ENCODE data around the gene PLEKHG5. TPM values are rescaled to one million over a fixed set of nuclear protein-coding genes. Genes with fewer than 3 reads are reported as not detected.

Gene PLEKHG5
- total RNA-seq: 10 to 100 TPM in 2 of 4 donors, 1 to 10 TPM in 2; 2.6 to 23.7 (median 8.2) TPM

- intact Hi-C loops (cut with DNase I; ENCODE audit: low total_unique reads): loop anchor here (10.0 kb wide), 1 partner anchor 153 kb away; no protein-coding TSS in a partner anchor
- TF ChIP-seq, protein P1, sequence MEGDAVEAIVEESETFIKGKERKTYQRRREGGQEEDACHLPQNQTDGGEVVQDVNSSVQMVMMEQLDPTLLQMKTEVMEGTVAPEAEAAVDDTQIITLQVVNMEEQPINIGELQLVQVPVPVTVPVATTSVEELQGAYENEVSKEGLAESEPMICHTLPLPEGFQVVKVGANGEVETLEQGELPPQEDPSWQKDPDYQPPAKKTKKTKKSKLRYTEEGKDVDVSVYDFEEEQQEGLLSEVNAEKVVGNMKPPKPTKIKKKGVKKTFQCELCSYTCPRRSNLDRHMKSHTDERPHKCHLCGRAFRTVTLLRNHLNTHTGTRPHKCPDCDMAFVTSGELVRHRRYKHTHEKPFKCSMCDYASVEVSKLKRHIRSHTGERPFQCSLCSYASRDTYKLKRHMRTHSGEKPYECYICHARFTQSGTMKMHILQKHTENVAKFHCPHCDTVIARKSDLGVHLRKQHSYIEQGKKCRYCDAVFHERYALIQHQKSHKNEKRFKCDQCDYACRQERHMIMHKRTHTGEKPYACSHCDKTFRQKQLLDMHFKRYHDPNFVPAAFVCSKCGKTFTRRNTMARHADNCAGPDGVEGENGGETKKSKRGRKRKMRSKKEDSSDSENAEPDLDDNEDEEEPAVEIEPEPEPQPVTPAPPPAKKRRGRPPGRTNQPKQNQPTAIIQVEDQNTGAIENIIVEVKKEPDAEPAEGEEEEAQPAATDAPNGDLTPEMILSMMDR (IDR thresholded peaks at IDR 0.05): no peak
- no peak for TF ChIP-seq POLR2A (IDR thresholded peaks at IDR 0.05)
- DNase-seq: no peak
- Histone ChIP-seq H3K27me3 (no peaks in the 10 kb centered on the region), H3K36me3 (no peaks in the 10 kb centered on the region), H3K4me3 (peak within 1 kb of the TSS; percentile 46 to 53), H3K27ac (peak within 1 kb of the TSS; percentile 19 to 63), H3K9me3 (no peaks in the 10 kb centered on the region), H3K4me1 (peaks cover 0 to 5% of the 10 kb centered on the region in 2 donors)
These were observed at the start of gene PLEKHG5 for GRCh38 chr1:6491480-6491962. Gene PLEKHG5 (minus strand): TSS chr1:6491667. CDS start chr1:6477571, 14,096 bp downstream.

DNA sequence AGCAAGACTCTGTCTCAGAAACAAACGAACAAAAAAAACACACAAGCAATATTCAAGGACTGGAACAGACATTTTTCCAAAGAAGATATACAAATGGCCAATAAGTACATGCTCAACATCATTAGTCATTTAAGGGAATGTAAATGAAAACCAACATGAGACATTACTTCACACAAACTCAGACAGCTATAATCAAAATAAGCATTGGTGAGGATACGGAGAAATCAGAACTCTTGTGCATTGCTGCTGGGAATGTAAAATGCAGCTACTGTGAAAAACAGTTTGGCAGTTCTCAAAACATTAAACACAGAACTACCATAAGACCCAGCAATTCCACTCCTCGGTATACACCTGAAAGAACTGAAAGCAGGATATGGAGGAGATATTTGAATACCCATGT is 47.5 kb upstream of the PLEKHG5 start:
- Histone ChIP-seq H3K27me3 (no peaks in the 10 kb centered on the region), H3K36me3 (no peaks in the 10 kb centered on the region), H3K9me3 (no peaks in the 10 kb centered on the region), H3K4me3 (no peak overlapping the region), H3K4me1 (no peaks in the 10 kb centered on the region), H3K27ac (no peak overlapping the region)
- DNase-seq: no peak
- TF ChIP-seq POLR2A (IDR thresholded peaks at IDR 0.05): no peak
- TF ChIP-seq, protein P1 (IDR thresholded peaks at IDR 0.05): no peak
- intact Hi-C loops (cut with DNase I; ENCODE audit: low total_unique reads): no loop called here

DNA sequence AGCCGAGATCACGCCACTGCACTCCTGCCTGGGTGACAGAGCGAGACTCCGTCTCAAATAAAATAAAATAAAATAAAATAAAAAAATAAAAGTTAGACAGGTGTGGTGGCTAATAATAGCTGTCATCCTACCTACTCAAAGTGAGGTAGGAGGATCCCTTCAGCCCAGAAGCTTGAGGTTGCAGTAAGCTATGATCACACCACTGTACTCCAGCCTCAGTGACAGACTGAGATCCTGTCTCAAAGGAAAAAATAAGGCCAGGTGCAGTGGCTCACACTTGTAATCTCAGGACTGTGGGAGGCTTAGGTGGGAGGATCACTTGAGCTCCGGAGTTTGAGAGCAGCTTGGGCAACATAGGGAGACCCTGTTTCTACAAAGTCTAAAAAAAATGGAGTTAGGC is 44.8 kb upstream of the PLEKHG5 start:
- intact Hi-C loops (cut with DNase I; ENCODE audit: low total_unique reads): no loop called here
- DNase-seq: no peak
- no peak overlapping the region for H3K4me3 ChIP-seq
- H3K27me3 ChIP-seq: no peaks in the 10 kb centered on the region
- no peaks in the 10 kb centered on the region for H3K4me1 ChIP-seq
- no peak overlapping the region for H3K27ac ChIP-seq
- TF ChIP-seq POLR2A (IDR thresholded peaks at IDR 0.05): no peak
- TF ChIP-seq, protein P1 (IDR thresholded peaks at IDR 0.05): no peak
- no peaks in the 10 kb centered on the region for H3K36me3 ChIP-seq
- no peaks in the 10 kb centered on the region for H3K9me3 ChIP-seq

DNA sequence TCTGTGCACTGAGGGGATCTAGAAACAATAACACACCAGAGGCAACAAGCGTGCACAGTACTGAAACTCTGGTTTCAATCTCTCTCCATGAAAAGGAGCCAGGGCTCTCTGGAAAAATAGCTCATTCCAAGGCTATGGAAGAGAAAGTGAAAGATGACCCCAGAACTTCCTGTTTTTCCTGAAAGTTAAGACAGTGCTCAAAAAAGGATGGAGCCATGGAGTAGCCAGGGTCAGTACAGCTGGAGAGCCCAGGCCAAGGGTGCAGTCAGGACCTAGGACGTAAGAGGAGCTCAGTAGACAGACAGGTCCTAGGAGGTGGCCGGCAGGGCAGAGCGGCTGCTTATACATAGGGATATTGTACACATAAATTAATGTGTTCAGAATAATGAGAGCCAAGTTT is 43.7 kb upstream of the PLEKHG5 start:
- Histone ChIP-seq H3K36me3 (no peaks in the 10 kb centered on the region), H3K9me3 (no peaks in the 10 kb centered on the region), H3K4me1 (no peaks in the 10 kb centered on the region), H3K4me3 (no peak overlapping the region), H3K27me3 (no peaks in the 10 kb centered on the region), H3K27ac (no peak overlapping the region)
- no peak for TF ChIP-seq POLR2A (IDR thresholded peaks at IDR 0.05)
- TF ChIP-seq, protein P1 (IDR thresholded peaks at IDR 0.05): no peak
- no peak for DNase-seq
- intact Hi-C loops (cut with DNase I; ENCODE audit: low total_unique reads): no loop called here

DNA sequence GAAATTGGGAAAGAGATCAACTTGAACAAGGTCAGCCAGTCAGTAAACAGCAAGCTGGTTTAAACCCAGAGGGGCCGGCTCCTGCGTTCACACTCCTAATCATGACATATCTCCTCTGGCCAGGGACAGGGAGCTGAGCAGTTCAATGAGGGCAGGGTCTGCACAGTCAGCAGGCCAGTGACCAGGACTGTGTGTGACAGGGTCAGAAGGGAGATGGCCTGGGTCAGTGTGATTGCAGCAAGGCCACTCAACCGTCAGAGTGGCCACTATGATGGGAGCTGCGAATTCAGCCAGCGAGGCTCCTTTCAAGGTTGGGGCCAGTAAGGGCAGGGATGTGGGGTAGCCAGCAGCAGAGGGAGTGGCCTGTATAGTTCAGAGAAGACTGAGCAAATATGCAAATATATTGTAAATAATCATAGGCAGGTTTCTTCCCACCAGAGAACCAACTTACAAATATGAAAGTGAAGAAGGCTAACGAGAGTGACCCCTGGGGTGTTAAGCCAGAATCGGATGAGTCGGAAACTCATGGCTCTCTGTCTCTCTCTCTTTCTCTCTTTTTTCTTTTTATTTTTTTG is 42.9 kb upstream of the PLEKHG5 start:
- no peak for DNase-seq
- no peak for TF ChIP-seq POLR2A (IDR thresholded peaks at IDR 0.05)
- TF ChIP-seq, protein P1 (IDR thresholded peaks at IDR 0.05): no peak
- Histone ChIP-seq H3K4me3 (no peak overlapping the region), H3K27ac (no peak overlapping the region), H3K27me3 (no peaks in the 10 kb centered on the region), H3K36me3 (no peaks in the 10 kb centered on the region), H3K4me1 (no peaks in the 10 kb centered on the region), H3K9me3 (no peaks in the 10 kb centered on the region)
- intact Hi-C loops (cut with DNase I; ENCODE audit: low total_unique reads): no loop called here

Data from uterus (tissue), 4 donors.